Progenitor cell of endocrine pancreas (in vitro differentiated cells): ENCODE results near the gene PAFAH2. TPM values are rescaled to one million over a fixed set of nuclear protein-coding genes. Genes with fewer than 3 reads are reported as not detected.

ENCODE experiments used
- DNase-seq: peaks from one replicate; pipeline ENCODE4 v3.0.0; 2021; ENCODE audit warnings: low spot score; ENCODE audit not compliant: unreplicated experiment
- H3K27ac Mint-ChIP-seq: 2 replicates; pipeline ENCODE4 v1.8.0; 2021; ENCODE audit warnings: mild to moderate bottlenecking, moderate library complexity, mixed read lengths
- H3K27me3 Mint-ChIP-seq: 2 replicates; pipeline ENCODE4 v1.8.0; 2021; ENCODE audit warnings: mixed read lengths
- H3K36me3 Mint-ChIP-seq: 2 replicates; pipeline ENCODE4 v1.8.0; 2022; ENCODE audit warnings: mixed read lengths; ENCODE audit not compliant: insufficient read depth
- H3K4me1 Mint-ChIP-seq: 2 replicates; pipeline ENCODE4 v1.8.0; 2021; ENCODE audit warnings: low read depth, mixed read lengths
- H3K4me3 Mint-ChIP-seq: 2 replicates; pipeline ENCODE4 v1.8.0; 2021; ENCODE audit warnings: low read depth, mild to moderate bottlenecking, moderate library complexity, mixed read lengths
- H3K9me3 Mint-ChIP-seq: 2 replicates; pipeline ENCODE4 v1.8.0; 2021; ENCODE audit warnings: low read depth, mixed read lengths
- total RNA-seq: library from RNA; stranded (reverse); gene quantifications from 2 replicates; pipeline ENCODE4 v1.2.1, GENCODE V29; 2021
- TF ChIP-seq, protein P1 (sequence below): fragments of 200-600 bp; sonication (generic); IDR thresholded peaks from one replicate; pipeline ENCODE4 v1.5.0; 2021; ENCODE audit warnings: antibody characterized with exemption, mild to moderate bottlenecking; ENCODE audit not compliant: unreplicated experiment

The PAFAH2 gene
- total RNA-seq, 1 donor from 2014 or later: 12.8 TPM

GRCh38 chr1:25917996-25918395 lies 79.9 kb downstream of the PAFAH2 start:
- Mint-ChIP-seq H3K36me3 (no peaks in the 10 kb centered on the region), H3K4me1 (peaks cover 7% of the 10 kb centered on the region), H3K27me3 (peaks cover 18% of the 10 kb centered on the region)

GRCh38 chr1:25916460-25916859 lies 81.4 kb downstream of the PAFAH2 start:
- Mint-ChIP-seq H3K9me3 (no peaks in the 10 kb centered on the region), H3K27ac (no peak overlapping the region), H3K4me3 (no peak overlapping the region), H3K4me1 (peaks cover 4% of the 10 kb centered on the region), H3K36me3 (no peaks in the 10 kb centered on the region), H3K27me3 (peaks cover 10% of the 10 kb centered on the region)
- no peak for DNase-seq
- TF ChIP-seq, protein P1, sequence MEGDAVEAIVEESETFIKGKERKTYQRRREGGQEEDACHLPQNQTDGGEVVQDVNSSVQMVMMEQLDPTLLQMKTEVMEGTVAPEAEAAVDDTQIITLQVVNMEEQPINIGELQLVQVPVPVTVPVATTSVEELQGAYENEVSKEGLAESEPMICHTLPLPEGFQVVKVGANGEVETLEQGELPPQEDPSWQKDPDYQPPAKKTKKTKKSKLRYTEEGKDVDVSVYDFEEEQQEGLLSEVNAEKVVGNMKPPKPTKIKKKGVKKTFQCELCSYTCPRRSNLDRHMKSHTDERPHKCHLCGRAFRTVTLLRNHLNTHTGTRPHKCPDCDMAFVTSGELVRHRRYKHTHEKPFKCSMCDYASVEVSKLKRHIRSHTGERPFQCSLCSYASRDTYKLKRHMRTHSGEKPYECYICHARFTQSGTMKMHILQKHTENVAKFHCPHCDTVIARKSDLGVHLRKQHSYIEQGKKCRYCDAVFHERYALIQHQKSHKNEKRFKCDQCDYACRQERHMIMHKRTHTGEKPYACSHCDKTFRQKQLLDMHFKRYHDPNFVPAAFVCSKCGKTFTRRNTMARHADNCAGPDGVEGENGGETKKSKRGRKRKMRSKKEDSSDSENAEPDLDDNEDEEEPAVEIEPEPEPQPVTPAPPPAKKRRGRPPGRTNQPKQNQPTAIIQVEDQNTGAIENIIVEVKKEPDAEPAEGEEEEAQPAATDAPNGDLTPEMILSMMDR: no peak

More at GRCh38 chr1:25917996-25918395, 79.9 kb downstream of the PAFAH2 start:
- Mint-ChIP-seq H3K27ac (no peak overlapping the region), H3K4me3 (no peak overlapping the region), H3K9me3 (no peaks in the 10 kb centered on the region)
- no peak for DNase-seq
- TF ChIP-seq, protein P1: no peak

DNA sequence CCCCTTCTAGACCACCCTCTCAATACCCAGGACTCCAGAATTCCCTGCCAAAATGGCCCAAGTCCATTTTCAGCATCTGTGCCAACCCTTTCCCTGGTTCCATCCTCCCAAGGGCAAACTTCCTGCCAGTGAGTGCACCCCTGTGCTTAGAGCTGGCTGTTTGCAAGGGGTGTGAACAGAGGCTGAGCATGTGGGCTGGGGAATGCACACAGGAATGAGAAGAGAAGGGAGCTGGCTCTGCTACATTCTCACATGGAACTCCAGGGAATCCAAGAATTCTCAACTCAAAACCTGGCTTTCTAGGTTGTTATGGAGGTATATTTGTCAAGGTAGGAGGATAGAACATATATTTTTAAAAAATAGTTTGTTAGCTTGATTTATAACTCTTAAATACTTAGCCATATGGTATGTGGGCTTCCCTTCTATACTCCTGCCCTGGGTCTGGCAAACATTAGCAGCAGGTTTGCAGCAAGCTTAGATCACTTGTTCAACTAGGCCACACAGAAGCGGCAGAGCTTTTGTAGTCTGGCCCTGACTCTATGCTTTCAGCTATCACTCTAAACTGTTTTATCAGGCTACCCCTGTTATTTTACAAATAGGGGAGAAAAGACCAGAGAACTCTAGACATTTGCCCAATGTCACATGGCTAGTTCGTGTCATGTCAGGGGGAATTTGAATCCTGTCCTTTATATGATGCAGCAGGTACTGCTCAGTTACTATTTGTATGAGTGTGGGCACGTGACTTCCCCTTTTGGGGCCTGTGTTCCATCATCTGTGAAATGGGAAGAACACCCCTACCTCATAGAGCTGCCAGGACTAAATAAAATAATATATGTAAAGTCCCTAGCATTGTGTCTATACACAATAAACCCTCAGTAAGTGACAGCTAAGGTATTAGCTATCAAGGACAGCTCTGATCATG lies 83.5 kb downstream of the PAFAH2 start:
- Mint-ChIP-seq H3K27me3 (no peaks in the 10 kb centered on the region), H3K4me3 (no peak overlapping the region), H3K27ac (no peak overlapping the region), H3K36me3 (no peaks in the 10 kb centered on the region), H3K9me3 (no peaks in the 10 kb centered on the region), H3K4me1 (peaks cover 4% of the 10 kb centered on the region)
- DNase-seq: no peak
- TF ChIP-seq, protein P1: no peak

- Mint-ChIP-seq H3K27me3 (no peaks in the 10 kb centered on the region), H3K27ac (no peak overlapping the region), H3K9me3 (no peaks in the 10 kb centered on the region), H3K36me3 (no peaks in the 10 kb centered on the region), H3K4me3 (no peak overlapping the region), H3K4me1 (peaks cover 4% of the 10 kb centered on the region)
- DNase-seq: no peak
- TF ChIP-seq, protein P1: no peak
Measured at GRCh38 chr1:25913206-25913605, 84.7 kb downstream of the PAFAH2 start.

DNA sequence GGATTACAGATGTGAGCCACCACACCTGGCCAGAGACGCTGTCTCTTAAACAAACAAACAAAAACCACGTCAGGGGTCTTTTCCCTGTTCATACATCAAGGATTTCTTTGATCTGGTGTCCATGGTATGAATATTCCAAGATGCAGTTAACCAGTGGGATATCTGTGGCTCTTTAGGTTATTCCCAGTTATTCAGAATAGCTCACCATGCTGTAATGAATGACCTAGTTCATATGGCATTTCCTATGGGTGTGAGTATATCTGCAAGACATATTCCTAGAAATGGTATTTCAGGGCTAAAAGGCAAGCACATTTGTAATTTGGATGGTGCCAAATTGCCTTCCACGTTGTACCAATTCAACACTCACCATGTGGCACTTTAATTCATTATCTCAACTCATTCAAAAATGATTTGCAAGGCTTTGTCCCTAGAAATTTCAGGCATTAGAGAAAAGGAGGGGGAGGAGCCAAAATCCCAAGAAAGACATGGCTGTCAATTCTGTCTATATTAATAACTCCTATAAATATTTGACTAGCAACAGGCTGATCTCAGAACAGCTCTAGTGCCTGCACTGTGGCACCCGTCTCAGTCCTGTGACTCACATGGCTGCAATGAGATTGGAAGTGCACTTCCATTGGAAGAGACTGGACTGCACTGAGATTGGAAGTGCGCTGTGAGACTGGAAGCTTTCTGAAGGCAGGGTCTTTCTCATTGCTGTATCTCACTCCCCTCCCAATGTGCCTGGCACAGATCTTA lies 85.6 kb downstream of the PAFAH2 start:
- H3K27ac Mint-ChIP-seq: no peak overlapping the region
- no peaks in the 10 kb centered on the region for H3K36me3 Mint-ChIP-seq
- H3K9me3 Mint-ChIP-seq: no peaks in the 10 kb centered on the region
- no peak overlapping the region for H3K4me3 Mint-ChIP-seq
- TF ChIP-seq, protein P1: no peak
- peaks cover 3% of the 10 kb centered on the region for H3K4me1 Mint-ChIP-seq
- H3K27me3 Mint-ChIP-seq: no peaks in the 10 kb centered on the region
- DNase-seq: no peak
